Uterus (tissue), 2 donors: ENCODE measurements around the gene CSTB.

Experiments used
- POLR2A ChIP-seq, 2 donors: fragments of 450-650 bp; IDR thresholded peaks; one replicate each; pipeline ENCODE4 v1.6.1; 2016; ENCODE audit warnings: antibody characterized with exemption in 2 of 2, mild to moderate bottlenecking in 1 of 2, moderate library complexity in 1 of 2
- TF ChIP-seq, protein P1 (sequence below), 4 experiments: fragments of 200-600 bp in 2 of 4; fragments of 450-650 bp in 2 of 4; sonication (generic) in 2 of 4; IDR thresholded peaks; one replicate each; pipeline ENCODE4 v1.5.1; 2016 to 2019; ENCODE audit warnings: antibody characterized with exemption in 4 of 4, mild to moderate bottlenecking in 2 of 4, moderate library complexity in 1 of 4

GRCh38 chr21:43727519-43728153, 48.5 kb downstream of the CSTB start:
- TF ChIP-seq, protein P1, sequence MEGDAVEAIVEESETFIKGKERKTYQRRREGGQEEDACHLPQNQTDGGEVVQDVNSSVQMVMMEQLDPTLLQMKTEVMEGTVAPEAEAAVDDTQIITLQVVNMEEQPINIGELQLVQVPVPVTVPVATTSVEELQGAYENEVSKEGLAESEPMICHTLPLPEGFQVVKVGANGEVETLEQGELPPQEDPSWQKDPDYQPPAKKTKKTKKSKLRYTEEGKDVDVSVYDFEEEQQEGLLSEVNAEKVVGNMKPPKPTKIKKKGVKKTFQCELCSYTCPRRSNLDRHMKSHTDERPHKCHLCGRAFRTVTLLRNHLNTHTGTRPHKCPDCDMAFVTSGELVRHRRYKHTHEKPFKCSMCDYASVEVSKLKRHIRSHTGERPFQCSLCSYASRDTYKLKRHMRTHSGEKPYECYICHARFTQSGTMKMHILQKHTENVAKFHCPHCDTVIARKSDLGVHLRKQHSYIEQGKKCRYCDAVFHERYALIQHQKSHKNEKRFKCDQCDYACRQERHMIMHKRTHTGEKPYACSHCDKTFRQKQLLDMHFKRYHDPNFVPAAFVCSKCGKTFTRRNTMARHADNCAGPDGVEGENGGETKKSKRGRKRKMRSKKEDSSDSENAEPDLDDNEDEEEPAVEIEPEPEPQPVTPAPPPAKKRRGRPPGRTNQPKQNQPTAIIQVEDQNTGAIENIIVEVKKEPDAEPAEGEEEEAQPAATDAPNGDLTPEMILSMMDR (IDR thresholded peaks at IDR 0.05) = no peak
- TF ChIP-seq POLR2A (IDR thresholded peaks at IDR 0.05) = no peak
